Astrocyte of the cerebellum (primary cell): ENCODE results near the gene ERMARD.
A peak's percentile ranks its signal among the peaks of the same experiment; 100 is the strongest.

ENCODE experiments used
- DNase-seq: peaks from one replicate; pipeline ENCODE4 v3.0.0-alpha.2; 2011; ENCODE audit warnings: low read depth
- H3K4me3 ChIP-seq: 2 replicates; pipeline ENCODE4 v1.5.1; 2011; ENCODE audit warnings: mild to moderate bottlenecking, low read depth, low read length, moderate library complexity
- in situ Hi-C: cut with HindIII; loops from 2 replicates; pipeline ENCODE4 v1.10.0; 2017; ENCODE audit warnings: low sequenced_read_pairs
- TF ChIP-seq, protein P1 (sequence below): IDR thresholded peaks from 2 replicates; pipeline ENCODE4 v1.5.1; 2012; ENCODE audit warnings: low read length, low read depth, moderate library complexity, mild to moderate bottlenecking; ENCODE audit errors: missing control alignments

The ERMARD gene

DNA sequence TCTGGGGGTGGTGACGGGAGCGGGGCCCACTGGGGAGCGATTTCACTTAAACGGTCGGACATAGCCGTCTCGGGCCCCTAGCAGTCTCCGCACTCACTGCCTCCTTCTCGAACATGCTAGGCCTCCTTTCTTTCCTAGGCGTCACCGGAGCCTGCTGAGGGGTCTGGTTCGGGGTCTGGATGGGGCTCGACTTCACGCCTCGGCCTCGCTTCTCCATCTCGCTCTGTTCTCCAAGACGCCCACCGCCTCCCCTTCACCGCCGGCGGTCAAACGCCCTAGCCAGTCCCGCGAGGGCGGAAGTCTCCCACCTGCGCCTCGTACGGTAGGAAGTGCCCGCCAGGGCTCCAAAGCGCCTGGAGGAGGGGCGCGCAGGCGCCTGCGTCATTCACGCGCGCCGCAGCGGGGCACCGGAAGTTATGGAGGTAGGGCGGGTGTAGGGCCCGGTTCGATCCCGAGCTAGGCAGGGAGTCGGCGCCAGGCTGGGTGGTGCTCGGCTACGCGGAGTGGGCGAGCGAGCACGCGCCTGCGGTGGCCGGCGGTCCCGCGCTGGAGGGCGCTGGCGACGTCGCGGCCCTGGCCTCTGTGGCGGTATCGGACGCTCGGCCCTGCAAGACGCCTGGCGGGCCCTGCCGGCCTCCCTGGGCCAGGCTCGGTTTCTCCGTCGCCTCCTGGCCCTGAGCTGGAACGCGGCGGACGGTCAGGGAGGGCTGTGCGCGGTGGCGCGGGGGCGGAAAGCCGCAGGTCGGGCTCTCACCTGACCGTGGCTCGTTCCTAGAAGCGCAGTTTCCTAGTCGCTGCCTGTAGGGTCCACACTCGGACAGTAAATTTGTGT is at the start of gene ERMARD, which contains the start of gene DYNLT2:
Gene ERMARD (plus strand): TSS at position 381 of the 832 bp plus-strand sequence. CDS start 36 bp downstream, at position 417.
Gene DYNLT2 (minus strand): TSS at position 331 of the 832 bp plus-strand sequence. CDS start 114 bp downstream, at position 217.
- H3K4me3 ChIP-seq: peak within 1 kb of the TSS; percentile 81
- peak; percentile 82 for DNase-seq
- TF ChIP-seq, protein P1, sequence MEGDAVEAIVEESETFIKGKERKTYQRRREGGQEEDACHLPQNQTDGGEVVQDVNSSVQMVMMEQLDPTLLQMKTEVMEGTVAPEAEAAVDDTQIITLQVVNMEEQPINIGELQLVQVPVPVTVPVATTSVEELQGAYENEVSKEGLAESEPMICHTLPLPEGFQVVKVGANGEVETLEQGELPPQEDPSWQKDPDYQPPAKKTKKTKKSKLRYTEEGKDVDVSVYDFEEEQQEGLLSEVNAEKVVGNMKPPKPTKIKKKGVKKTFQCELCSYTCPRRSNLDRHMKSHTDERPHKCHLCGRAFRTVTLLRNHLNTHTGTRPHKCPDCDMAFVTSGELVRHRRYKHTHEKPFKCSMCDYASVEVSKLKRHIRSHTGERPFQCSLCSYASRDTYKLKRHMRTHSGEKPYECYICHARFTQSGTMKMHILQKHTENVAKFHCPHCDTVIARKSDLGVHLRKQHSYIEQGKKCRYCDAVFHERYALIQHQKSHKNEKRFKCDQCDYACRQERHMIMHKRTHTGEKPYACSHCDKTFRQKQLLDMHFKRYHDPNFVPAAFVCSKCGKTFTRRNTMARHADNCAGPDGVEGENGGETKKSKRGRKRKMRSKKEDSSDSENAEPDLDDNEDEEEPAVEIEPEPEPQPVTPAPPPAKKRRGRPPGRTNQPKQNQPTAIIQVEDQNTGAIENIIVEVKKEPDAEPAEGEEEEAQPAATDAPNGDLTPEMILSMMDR: no peak
- in situ Hi-C loops: no loop called here

GRCh38 chr6:169701954-169702839 is 49.2 kb upstream of the ERMARD start, which contains the start of the genes C6orf120 and WDR27:
C6orf120 (plus strand) TSS chr6:169702126; CDS start chr6:169702460, 334 bp downstream.
WDR27 (minus strand) TSS chr6:169702029; CDS start chr6:169689005, 13,024 bp downstream.
- peak; percentile 83 for DNase-seq
- H3K4me3 ChIP-seq: peak within 1 kb of the TSS; percentile 92
- TF ChIP-seq, protein P1: no peak
- in situ Hi-C loops: no loop called here

DNA sequence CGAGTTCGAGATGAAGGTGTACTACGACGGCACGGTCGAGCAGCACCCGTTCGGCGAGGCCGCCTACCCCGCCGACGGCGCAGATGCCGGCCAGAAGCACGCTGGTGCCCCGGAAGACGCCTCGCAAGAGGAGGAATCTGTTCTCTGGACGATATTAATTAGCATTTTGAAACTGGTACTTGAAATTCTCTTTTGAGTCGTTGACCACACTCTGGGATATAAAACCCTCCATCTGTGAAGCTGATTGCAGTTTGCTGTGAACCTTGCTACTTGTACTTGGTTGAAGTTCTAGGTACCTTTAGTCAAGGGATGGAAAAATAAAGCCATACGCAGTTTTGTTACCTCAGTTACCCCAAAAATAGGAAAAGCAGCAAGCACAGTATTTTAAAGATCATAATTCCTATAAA is 48.6 kb upstream of the ERMARD start:
- peak overlapping the region; percentile 92 for H3K4me3 ChIP-seq
- TF ChIP-seq, protein P1: no peak
- DNase-seq: no peak
- in situ Hi-C loops: no loop called here

- no peak for DNase-seq
- in situ Hi-C loops: no loop called here
- H3K4me3 ChIP-seq: no peak overlapping the region
- TF ChIP-seq, protein P1: no peak
Measured at GRCh38 chr6:169707772-169708171, 43.6 kb upstream of the ERMARD start.

- H3K4me3 ChIP-seq: no peak overlapping the region
- DNase-seq: no peak
- in situ Hi-C loops: no loop called here
- TF ChIP-seq, protein P1: no peak
Measured at GRCh38 chr6:169709293-169709692, 42.1 kb upstream of the ERMARD start.

DNA sequence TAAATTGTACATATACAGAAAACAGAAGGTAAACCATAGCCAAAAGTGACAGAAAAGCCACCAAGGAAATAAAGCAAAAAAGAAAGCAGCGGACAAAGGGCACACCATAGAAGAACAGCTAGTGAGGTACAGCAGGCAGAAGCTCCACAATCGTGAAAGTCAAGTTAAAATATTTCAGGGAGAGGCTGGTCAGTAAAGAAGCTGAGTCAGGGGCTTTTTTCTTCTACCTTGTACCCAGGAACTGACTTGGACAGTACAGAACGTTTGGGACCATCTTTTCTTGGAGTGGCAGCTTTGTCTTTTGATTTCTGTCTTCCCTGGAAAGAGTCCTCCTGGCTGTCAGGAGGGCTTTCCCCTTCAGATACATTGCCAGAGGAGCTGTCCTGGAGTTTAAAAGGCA is 41.4 kb upstream of the ERMARD start:
- DNase-seq: no peak
- TF ChIP-seq, protein P1: no peak
- H3K4me3 ChIP-seq: no peak overlapping the region
- in situ Hi-C loops: no loop called here
